Activated naive CD8-positive, alpha-beta T cell treated with anti-CD3 and anti-CD28 coated beads, Interleukin-2, amount 10 ng/mL, durations not matched to agents 7 days and 5 days (primary cell): ENCODE data around the gene NOL12. TPM values are rescaled to one million over a fixed set of nuclear protein-coding genes. Genes with fewer than 3 reads are reported as not detected.
"Not testable (repeated sequence)": the region's sequence is repeated elsewhere in the genome, so short reads cannot be mapped to it uniquely, and the experiment has no call there.

Source experiments
- ATAC-seq: fragments of 150-1000 bp; cut with Tn5 transposase; one replicate; pipeline ENCODE4 v1.10.0; 2021; ENCODE audit warnings: low read depth, moderate library complexity
- POLR2A ChIA-PET: fragments of 350-600 bp; sonication (Branson Sonifier 250); formaldehyde crosslinking; loops from one replicate; lab custom pipeline; 2021; ENCODE audit warnings: antibody characterized with exemption; lab: Charles Lee
- DNase-seq: peaks from one replicate; pipeline ENCODE4 v3.0.0; 2021
- H3K27ac Mint-ChIP-seq: one replicate; pipeline ENCODE4 v1.8.0; 2022; ENCODE audit warnings: mild to moderate bottlenecking, mixed read lengths
- H3K27me3 Mint-ChIP-seq: one replicate; pipeline ENCODE4 v1.8.0; 2022; ENCODE audit warnings: mild to moderate bottlenecking, moderate library complexity, mixed read lengths
- H3K36me3 Mint-ChIP-seq: one replicate; pipeline ENCODE4 v1.8.0; 2021; ENCODE audit warnings: mild to moderate bottlenecking, mixed read lengths
- H3K4me1 Mint-ChIP-seq: one replicate; pipeline ENCODE4 v1.8.0; 2021; ENCODE audit warnings: mixed read lengths
- H3K4me3 Mint-ChIP-seq: one replicate; pipeline ENCODE4 v1.8.0; 2022; ENCODE audit warnings: mild to moderate bottlenecking, moderate library complexity, mixed read lengths
- H3K9me3 Mint-ChIP-seq: one replicate; pipeline ENCODE4 v1.8.0; 2021; ENCODE audit warnings: mixed read lengths
- total RNA-seq, 2 experiments: library from RNA; stranded (reverse); gene quantifications; one replicate each; pipeline ENCODE4 v1.2.3, GENCODE V29; 2021

Gene NOL12
- total RNA-seq, 2 experiments from 2014 or later, result 42.8 to 50.4 TPM

GRCh38 chr22:37714634-37715033 is 28.5 kb downstream of the NOL12 start:
- no peak for DNase-seq
- Mint-ChIP-seq H3K4me1 (no peaks in the 10 kb centered on the region), H3K27ac (no peak overlapping the region), H3K36me3 (peaks cover 9% of the 10 kb centered on the region), H3K9me3 (no peaks in the 10 kb centered on the region), H3K27me3 (no peaks in the 10 kb centered on the region), H3K4me3 (no peak overlapping the region)
- POLR2A ChIA-PET, result no interaction called here
- ATAC-seq, result no peak

GRCh38 chr22:37715760-37716159 is 29.6 kb downstream of the NOL12 start:
- H3K27me3 Mint-ChIP-seq, result no peaks in the 10 kb centered on the region
- POLR2A ChIA-PET, result no interaction called here
- H3K36me3 Mint-ChIP-seq, result peaks cover 8% of the 10 kb centered on the region
- H3K4me3 Mint-ChIP-seq, result no peak overlapping the region
- H3K27ac Mint-ChIP-seq, result no peak overlapping the region
- ATAC-seq, result no peak
- no peaks in the 10 kb centered on the region for H3K9me3 Mint-ChIP-seq
- peaks cover 2% of the 10 kb centered on the region for H3K4me1 Mint-ChIP-seq
- no peak for DNase-seq

- DNase-seq, result no peak
- peaks cover 8% of the 10 kb centered on the region for H3K36me3 Mint-ChIP-seq
- peaks cover 2% of the 10 kb centered on the region for H3K4me1 Mint-ChIP-seq
- no peaks in the 10 kb centered on the region for H3K27me3 Mint-ChIP-seq
- no peak overlapping the region for H3K4me3 Mint-ChIP-seq
- H3K27ac Mint-ChIP-seq, result no peak overlapping the region
- POLR2A ChIA-PET, result no interaction called here
- no peaks in the 10 kb centered on the region for H3K9me3 Mint-ChIP-seq
- ATAC-seq, result no peak
Measured at GRCh38 chr22:37716708-37717107, 30.6 kb downstream of the NOL12 start.

GRCh38 chr22:37717235-37717634 is 31.1 kb downstream of the NOL12 start:
- ATAC-seq, H3K36me3 Mint-ChIP-seq, H3K4me1 Mint-ChIP-seq, POLR2A ChIA-PET, H3K4me3 Mint-ChIP-seq, H3K27ac Mint-ChIP-seq, H3K27me3 Mint-ChIP-seq, DNase-seq, H3K9me3 Mint-ChIP-seq: not testable (repeated sequence)

- ATAC-seq, result not testable (repeated sequence)
Measured at GRCh38 chr22:37717746-37718305, 31.7 kb downstream of the NOL12 start.

GRCh38 chr22:37725551-37726240 is 39.6 kb downstream of the NOL12 start:
- no peaks in the 10 kb centered on the region for H3K36me3 Mint-ChIP-seq
- POLR2A ChIA-PET, result no interaction called here
- ATAC-seq (no peak), DNase-seq (no peak)
- H3K4me1 Mint-ChIP-seq, result peaks cover 4% of the 10 kb centered on the region
- no peaks in the 10 kb centered on the region for H3K27me3 Mint-ChIP-seq
- no peaks in the 10 kb centered on the region for H3K9me3 Mint-ChIP-seq
- no peak overlapping the region for H3K4me3 Mint-ChIP-seq
- no peak overlapping the region for H3K27ac Mint-ChIP-seq

More at GRCh38 chr22:37717746-37718305, 31.7 kb downstream of the NOL12 start:
- H3K36me3 Mint-ChIP-seq, DNase-seq, H3K27ac Mint-ChIP-seq, H3K4me1 Mint-ChIP-seq, H3K9me3 Mint-ChIP-seq, POLR2A ChIA-PET, H3K27me3 Mint-ChIP-seq, H3K4me3 Mint-ChIP-seq: not testable (repeated sequence)

GRCh38 chr22:37726241-37726887 is 40.2 kb downstream of the NOL12 start:
- ATAC-seq (peak; percentile 58), DNase-seq (no peak)
- Mint-ChIP-seq H3K36me3 (no peaks in the 10 kb centered on the region), H3K4me3 (no peak overlapping the region), H3K27ac (no peak overlapping the region), H3K4me1 (peaks cover 4% of the 10 kb centered on the region), H3K9me3 (no peaks in the 10 kb centered on the region), H3K27me3 (no peaks in the 10 kb centered on the region)
- POLR2A ChIA-PET, result no interaction called here

GRCh38 chr22:37728620-37729019 is 42.5 kb downstream of the NOL12 start:
- DNase-seq, result no peak
- Mint-ChIP-seq H3K9me3 (no peaks in the 10 kb centered on the region), H3K27me3 (no peaks in the 10 kb centered on the region), H3K27ac (no peak overlapping the region), H3K36me3 (no peaks in the 10 kb centered on the region), H3K4me3 (no peak overlapping the region), H3K4me1 (peaks cover 4% of the 10 kb centered on the region)
- POLR2A ChIA-PET, result no interaction called here
- ATAC-seq, result no peak

- POLR2A ChIA-PET, result no interaction called here
- Mint-ChIP-seq H3K4me1 (peaks cover 2% of the 10 kb centered on the region), H3K27ac (no peak overlapping the region), H3K36me3 (no peaks in the 10 kb centered on the region), H3K27me3 (no peaks in the 10 kb centered on the region), H3K9me3 (no peaks in the 10 kb centered on the region), H3K4me3 (no peak overlapping the region)
- no peak for DNase-seq
- ATAC-seq, result no peak
Measured at GRCh38 chr22:37731804-37732471, 45.8 kb downstream of the NOL12 start.

GRCh38 chr22:37732699-37733607 is 46.8 kb downstream of the NOL12 start:
- Mint-ChIP-seq H3K4me3 (no peak overlapping the region), H3K27me3 (no peaks in the 10 kb centered on the region), H3K36me3 (no peaks in the 10 kb centered on the region), H3K9me3 (no peaks in the 10 kb centered on the region), H3K27ac (no peak overlapping the region), H3K4me1 (peaks cover 2% of the 10 kb centered on the region)
- ATAC-seq, result no peak
- DNase-seq, result no peak
- POLR2A ChIA-PET, result interaction anchor here (0.6 kb wide), 1 partner anchor 248 kb away, joined by 3 read pairs; no protein-coding TSS in a partner anchor

- Mint-ChIP-seq H3K4me3 (no peak overlapping the region), H3K27me3 (no peaks in the 10 kb centered on the region), H3K4me1 (peaks cover 3% of the 10 kb centered on the region), H3K9me3 (peaks cover 3% of the 10 kb centered on the region), H3K27ac (no peak overlapping the region), H3K36me3 (peaks cover 4% of the 10 kb centered on the region)
- POLR2A ChIA-PET, result no interaction called here
- DNase-seq (no peak), ATAC-seq (no peak)
Measured at GRCh38 chr22:37733625-37734401, 47.7 kb downstream of the NOL12 start.

- ATAC-seq, result no peak
- H3K27me3 Mint-ChIP-seq, result no peaks in the 10 kb centered on the region
Measured at GRCh38 chr22:37734402-37734700, 48.2 kb downstream of the NOL12 start.

More at GRCh38 chr22:37734402-37734700, 48.2 kb downstream of the NOL12 start:
- Mint-ChIP-seq H3K4me1 (peaks cover 5% of the 10 kb centered on the region), H3K36me3 (peaks cover 6% of the 10 kb centered on the region), H3K9me3 (peaks cover 3% of the 10 kb centered on the region), H3K27ac (no peak overlapping the region), H3K4me3 (no peak overlapping the region)
- no peak for DNase-seq
- POLR2A ChIA-PET, result no interaction called here
